Esophagus squamous epithelium (tissue), 4 donors: ENCODE results near the gene GSG1L.

ENCODE experiments used
- POLR2A ChIP-seq, 4 donors: fragments of 450-650 bp; IDR thresholded peaks; one replicate each; pipeline ENCODE4 v1.6.1; 2017; ENCODE audit warnings: antibody characterized with exemption in 4 of 4, mild to moderate bottlenecking in 4 of 4, moderate library complexity in 3 of 4
- TF ChIP-seq, protein P1 (sequence below), 6 experiments: fragments of 450-650 bp in 4 of 6; fragments of 200-600 bp in 2 of 6; sonication (generic) in 2 of 6; IDR thresholded peaks; one replicate each; pipeline ENCODE4 v1.5.1; 2016 to 2019; ENCODE audit warnings: antibody characterized with exemption in 6 of 6, mild to moderate bottlenecking in 4 of 6, moderate library complexity in 4 of 6

DNA sequence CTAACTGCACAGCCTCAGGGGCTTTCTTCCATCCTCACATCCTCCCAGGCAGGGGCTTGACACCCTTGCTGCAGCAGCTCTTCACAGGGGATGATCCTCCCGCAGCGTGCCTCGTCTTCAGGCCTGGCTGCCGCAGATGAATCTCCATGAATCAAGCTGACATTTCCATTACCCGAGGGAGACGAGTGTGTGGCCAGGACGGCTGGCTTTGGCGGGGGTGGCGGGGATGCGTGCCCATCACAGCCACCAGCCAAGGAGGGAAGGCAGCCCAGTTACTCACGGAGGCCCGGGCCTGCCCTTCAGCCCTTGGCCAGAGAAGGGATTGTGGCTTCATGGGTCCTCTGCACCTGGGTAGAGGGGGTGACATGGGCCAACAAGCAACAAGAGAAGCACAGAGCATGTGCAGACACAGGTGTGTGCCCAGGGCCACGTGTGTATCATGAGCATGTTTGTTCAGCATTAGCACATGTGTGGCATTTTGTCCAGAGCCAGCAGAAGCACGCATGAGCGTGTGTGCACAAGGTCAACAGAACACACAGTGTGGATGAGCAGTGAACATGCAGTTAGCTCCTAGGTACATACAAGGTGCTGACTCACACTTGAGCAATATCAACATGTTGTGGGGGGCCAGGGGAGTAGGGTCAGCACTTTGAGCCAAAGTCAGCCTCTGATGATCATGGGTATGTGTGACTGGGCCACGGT lies 277.1 kb downstream of the GSG1L start:
- TF ChIP-seq POLR2A (IDR thresholded peaks at IDR 0.05): no peak
- TF ChIP-seq, protein P1, sequence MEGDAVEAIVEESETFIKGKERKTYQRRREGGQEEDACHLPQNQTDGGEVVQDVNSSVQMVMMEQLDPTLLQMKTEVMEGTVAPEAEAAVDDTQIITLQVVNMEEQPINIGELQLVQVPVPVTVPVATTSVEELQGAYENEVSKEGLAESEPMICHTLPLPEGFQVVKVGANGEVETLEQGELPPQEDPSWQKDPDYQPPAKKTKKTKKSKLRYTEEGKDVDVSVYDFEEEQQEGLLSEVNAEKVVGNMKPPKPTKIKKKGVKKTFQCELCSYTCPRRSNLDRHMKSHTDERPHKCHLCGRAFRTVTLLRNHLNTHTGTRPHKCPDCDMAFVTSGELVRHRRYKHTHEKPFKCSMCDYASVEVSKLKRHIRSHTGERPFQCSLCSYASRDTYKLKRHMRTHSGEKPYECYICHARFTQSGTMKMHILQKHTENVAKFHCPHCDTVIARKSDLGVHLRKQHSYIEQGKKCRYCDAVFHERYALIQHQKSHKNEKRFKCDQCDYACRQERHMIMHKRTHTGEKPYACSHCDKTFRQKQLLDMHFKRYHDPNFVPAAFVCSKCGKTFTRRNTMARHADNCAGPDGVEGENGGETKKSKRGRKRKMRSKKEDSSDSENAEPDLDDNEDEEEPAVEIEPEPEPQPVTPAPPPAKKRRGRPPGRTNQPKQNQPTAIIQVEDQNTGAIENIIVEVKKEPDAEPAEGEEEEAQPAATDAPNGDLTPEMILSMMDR (IDR thresholded peaks at IDR 0.05): no peak
